ENCODE measurements around the gene ITGAL. TPM values are rescaled to one million over a fixed set of nuclear protein-coding genes. Genes with fewer than 3 reads are reported as not detected.

The ITGAL gene
- total RNA-seq, 1 donor from 2014 or later, result 0.23 TPM

DNA sequence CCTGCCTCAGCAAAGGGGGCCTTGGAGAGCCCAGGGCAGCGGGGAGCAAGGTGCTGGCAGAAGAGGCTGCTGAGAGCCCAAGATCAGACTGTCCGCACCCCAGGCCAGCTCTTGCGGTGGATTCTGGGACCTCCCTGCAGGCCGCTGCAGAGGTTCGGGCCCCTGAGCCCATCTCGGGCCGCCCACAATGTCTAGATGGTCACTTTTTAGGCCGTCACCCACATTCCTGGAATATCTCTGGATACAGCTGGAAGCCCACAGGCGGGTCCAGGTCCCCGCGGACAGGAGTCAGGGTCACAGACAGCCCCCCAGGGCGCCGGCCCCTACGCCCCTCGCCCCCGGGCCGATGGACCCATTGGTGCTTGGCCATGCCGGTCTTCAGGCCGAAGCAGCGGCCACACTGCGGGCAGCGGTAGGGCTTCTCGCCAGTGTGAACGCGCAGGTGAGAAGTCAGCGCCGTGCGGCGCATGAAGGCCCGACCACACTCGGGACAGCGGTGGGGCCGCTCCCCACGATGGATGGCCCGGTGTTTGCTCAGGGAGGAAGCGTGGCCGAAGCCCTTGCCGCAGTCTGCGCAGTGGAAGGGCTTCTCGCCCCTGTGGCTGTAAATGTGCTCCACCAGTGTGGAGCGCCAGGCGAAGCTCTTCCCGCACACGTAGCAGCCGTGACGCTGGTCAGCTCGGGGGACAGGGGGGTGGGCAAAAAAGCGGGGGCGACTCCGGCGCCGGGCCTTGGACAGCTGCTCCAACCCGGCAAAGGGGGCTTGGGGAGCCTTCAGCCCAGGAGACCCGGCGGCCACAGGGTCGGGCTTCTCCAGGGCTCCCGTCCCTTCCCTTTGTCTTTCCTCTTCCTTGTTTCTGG lies 60.0 kb downstream of the ITGAL start:
- Mint-ChIP-seq H3K27me3 (ENCODE audit: low read depth, unreplicated experiment) (no peaks in the 10 kb centered on the region), H3K36me3 (ENCODE audit: low read depth, unreplicated experiment) (peaks cover 6% of the 10 kb centered on the region), H3K27ac (ENCODE audit: unreplicated experiment) (no peak overlapping the region), H3K4me3 (ENCODE audit: unreplicated experiment) (no peak overlapping the region), H3K4me1 (ENCODE audit: low read depth, unreplicated experiment) (peaks cover 9% of the 10 kb centered on the region), H3K9me3 (ENCODE audit: unreplicated experiment) (no peaks in the 10 kb centered on the region)
- Histone ChIP-seq H3K4me2 (ENCODE audit: low read length) (no peak overlapping the region), H3K9ac (ENCODE audit: low read length) (no peak overlapping the region), H4K20me1 (ENCODE audit: insufficient read depth, low read length) (no peaks in the 10 kb centered on the region), H3K27me3 (ENCODE audit: insufficient read depth, low read length) (no peaks in the 10 kb centered on the region), H3K4me1 (ENCODE audit: insufficient read depth, low read length) (peaks cover 25% of the 10 kb centered on the region), H3K27ac (ENCODE audit: low read depth, low read length) (no peak overlapping the region), H3K9me3 (ENCODE audit: insufficient read depth, low read depth, low read length) (no peaks in the 10 kb centered on the region), H3K79me2 (ENCODE audit: insufficient read depth, low read length) (peaks cover 22% of the 10 kb centered on the region), H3K4me3 (ENCODE audit: insufficient read depth, low read depth, low read length) (no peak overlapping the region), H2AFZ (ENCODE audit: low read depth, low read length) (no peak overlapping the region), H3K36me3 (ENCODE audit: insufficient read depth, low read length) (no peaks in the 10 kb centered on the region)
- no peak for FAIRE-seq
- no peak for DNase-seq (ENCODE audit: low read depth)
- no peak for TF ChIP-seq EZH2 (IDR thresholded peaks at IDR 0.05; ENCODE audit: insufficient read depth, low read length)
- TF ChIP-seq, protein P1, sequence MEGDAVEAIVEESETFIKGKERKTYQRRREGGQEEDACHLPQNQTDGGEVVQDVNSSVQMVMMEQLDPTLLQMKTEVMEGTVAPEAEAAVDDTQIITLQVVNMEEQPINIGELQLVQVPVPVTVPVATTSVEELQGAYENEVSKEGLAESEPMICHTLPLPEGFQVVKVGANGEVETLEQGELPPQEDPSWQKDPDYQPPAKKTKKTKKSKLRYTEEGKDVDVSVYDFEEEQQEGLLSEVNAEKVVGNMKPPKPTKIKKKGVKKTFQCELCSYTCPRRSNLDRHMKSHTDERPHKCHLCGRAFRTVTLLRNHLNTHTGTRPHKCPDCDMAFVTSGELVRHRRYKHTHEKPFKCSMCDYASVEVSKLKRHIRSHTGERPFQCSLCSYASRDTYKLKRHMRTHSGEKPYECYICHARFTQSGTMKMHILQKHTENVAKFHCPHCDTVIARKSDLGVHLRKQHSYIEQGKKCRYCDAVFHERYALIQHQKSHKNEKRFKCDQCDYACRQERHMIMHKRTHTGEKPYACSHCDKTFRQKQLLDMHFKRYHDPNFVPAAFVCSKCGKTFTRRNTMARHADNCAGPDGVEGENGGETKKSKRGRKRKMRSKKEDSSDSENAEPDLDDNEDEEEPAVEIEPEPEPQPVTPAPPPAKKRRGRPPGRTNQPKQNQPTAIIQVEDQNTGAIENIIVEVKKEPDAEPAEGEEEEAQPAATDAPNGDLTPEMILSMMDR (IDR thresholded peaks at IDR 0.05; ENCODE audit: insufficient read depth, low read depth, low read length), result no peak

DNA sequence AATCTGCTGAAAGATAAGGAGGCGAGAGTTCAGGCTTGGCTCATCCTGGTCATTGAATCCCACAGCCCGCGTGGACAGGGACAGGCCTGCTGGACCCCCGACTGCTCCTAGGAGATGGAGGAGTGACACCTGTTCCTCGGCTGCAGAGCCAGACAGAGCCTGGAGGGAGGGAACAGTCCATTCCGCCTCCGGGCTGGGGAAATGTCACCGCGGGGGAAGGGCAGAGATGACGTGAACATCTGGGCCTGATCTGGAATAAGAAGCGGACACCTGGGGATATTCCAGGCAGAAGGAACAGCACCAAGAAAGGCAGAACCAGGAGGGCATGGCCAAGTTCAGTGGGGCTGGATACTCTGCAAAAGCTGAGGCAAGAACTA lies 60.6 kb downstream of the ITGAL start:
- DNase-seq (ENCODE audit: low read depth) (no peak), FAIRE-seq (no peak)
- Mint-ChIP-seq H3K4me3 (ENCODE audit: unreplicated experiment) (peak overlapping the region; percentile 71), H3K4me1 (ENCODE audit: low read depth, unreplicated experiment) (peaks cover 7% of the 10 kb centered on the region), H3K27ac (ENCODE audit: unreplicated experiment) (peak overlapping the region; percentile 80), H3K9me3 (ENCODE audit: unreplicated experiment) (no peaks in the 10 kb centered on the region), H3K27me3 (ENCODE audit: low read depth, unreplicated experiment) (no peaks in the 10 kb centered on the region), H3K36me3 (ENCODE audit: low read depth, unreplicated experiment) (peaks cover 6% of the 10 kb centered on the region)
- no peaks in the 10 kb centered on the region for H3K27me3 ChIP-seq (ENCODE audit: insufficient read depth, low read length)
- H3K9ac ChIP-seq (ENCODE audit: low read length), result no peak overlapping the region
- H3K4me1 ChIP-seq (ENCODE audit: insufficient read depth, low read length), result peaks cover 21% of the 10 kb centered on the region
- H3K4me2 ChIP-seq (ENCODE audit: low read length), result peak overlapping the region; percentile 36
- H2AFZ ChIP-seq (ENCODE audit: low read depth, low read length), result no peak overlapping the region
- H3K79me2 ChIP-seq (ENCODE audit: insufficient read depth, low read length), result peaks cover 22% of the 10 kb centered on the region
- H3K9me3 ChIP-seq (ENCODE audit: insufficient read depth, low read depth, low read length), result no peaks in the 10 kb centered on the region
- no peaks in the 10 kb centered on the region for H4K20me1 ChIP-seq (ENCODE audit: insufficient read depth, low read length)
- no peaks in the 10 kb centered on the region for H3K36me3 ChIP-seq (ENCODE audit: insufficient read depth, low read length)
- H3K4me3 ChIP-seq (ENCODE audit: insufficient read depth, low read depth, low read length), result no peak overlapping the region
- TF ChIP-seq, protein P1 (IDR thresholded peaks at IDR 0.05; ENCODE audit: insufficient read depth, low read depth, low read length), result no peak
- no peak for TF ChIP-seq EZH2 (IDR thresholded peaks at IDR 0.05; ENCODE audit: insufficient read depth, low read length)
- no peak overlapping the region for H3K27ac ChIP-seq (ENCODE audit: low read depth, low read length)

Data from astrocyte (in vitro differentiated cells and primary cell).